Psoas muscle (tissue), 8 donors: ENCODE measurements around the gene CTNND2. TPM values are rescaled to one million over a fixed set of nuclear protein-coding genes. Genes with fewer than 3 reads are reported as not detected.

Experiments
- ATAC-seq, 4 donors: fragments of 200-7000 bp; cut with Tn5 transposase; one replicate each; pipeline ENCODE4 v1.9.1; 2020; ENCODE audit warnings: moderate library complexity in 3 of 4, mild to moderate bottlenecking in 2 of 4
- DNase-seq, 2 donors: peaks; one replicate each; pipeline ENCODE4 v3.0.0-alpha.2; 2020
- H3K27ac ChIP-seq: fragments of 200-600 bp; one replicate; pipeline ENCODE4 v1.8.0; 2022
- H3K27me3 ChIP-seq, 3 donors: fragments of 200-600 bp in 1 of 3; one replicate each; pipeline versions ENCODE4 v1.6.1 to v1.8.0; 2013 to 2022; ENCODE audit warnings: low read length in 2 of 3, mild to moderate bottlenecking in 2 of 3, moderate library complexity in 1 of 3; ENCODE audit not compliant: insufficient read depth in 3 of 3
- H3K36me3 ChIP-seq, 2 donors: fragments of 200-600 bp in 1 of 2; one replicate each; pipeline versions ENCODE4 v1.6.1 to v1.8.0; 2013 to 2022; ENCODE audit warnings: low read depth in 1 of 2, mild to moderate bottlenecking in 1 of 2, moderate library complexity in 1 of 2; ENCODE audit not compliant: insufficient read depth in 1 of 2
- H3K4me1 ChIP-seq: fragments of 200-600 bp; one replicate; pipeline ENCODE4 v1.8.0; 2022
- H3K4me3 ChIP-seq: fragments of 200-600 bp; one replicate; pipeline ENCODE4 v1.8.0; 2022; ENCODE audit warnings: mild to moderate bottlenecking
- H3K9me3 ChIP-seq: fragments of 200-600 bp; one replicate; pipeline ENCODE4 v1.8.0; 2022
- WGBS, 3 donors: extraction: QIAGEN DNeasy Blood & Tissue Kit; methylation state at CpG; one replicate each; pipeline versions ENCODE4 v1.1.6 to v1.1.7; 2013; 5-methylcytosine and 5-hydroxymethylcytosine counted together
- intact Hi-C, 2 donors: fragments of 100-400 bp; cut with DNase I; formaldehyde crosslinking; loops; one replicate each; pipeline versions ENCODE4 v1.11.0 to v1.14.2; 2022
- polyA plus RNA-seq, 3 donors: library from polyadenylated mRNA; stranded (reverse); fragments of 200-250 nt; gene quantifications; one replicate each; pipeline ENCODE4 v1.2.3, GENCODE V29; 2013
- total RNA-seq, 4 donors: library from RNA; stranded (reverse); fragmentation: NEBNext Ultra II Directional in 2 of 4; extraction: Animal tissue kit (Norgen Biotek cat#: 25700) in 2 of 4; gene quantifications; one replicate each; pipeline versions ENCODE4 v1.2.1 to v1.2.4, GENCODE V29; 2021 to 2023
- TF ChIP-seq, protein P1 (sequence below): fragments of 200-600 bp; IDR thresholded peaks from one replicate; pipeline ENCODE4 v1.8.0; 2022; ENCODE audit warnings: antibody characterized with exemption
- donor health status: healthy with polysubstance abuse.
- donor health status: DM: no; HTN: no; CAD: no; lungs with moderate emphysema.
- donor health status: Bipolar disorder and iron deficiency.
- donor health status: healthy.
- donor health status: DM: yes; HTN: yes; CAD: no.
- donor health status: DM: no; HTN: no; CAD: no.
- donor health status: DM: no; HTN: no; CAD: no.
- donor health status: DM: yes; HTN: yes; CAD: no.

Gene CTNND2
- total and polyA plus RNA-seq, 7 donors = 0.09 to 0.14 (median 0.13) TPM; not detected in 4

- H3K36me3 ChIP-seq = no peaks in the 10 kb centered on the region
- TF ChIP-seq, protein P1, sequence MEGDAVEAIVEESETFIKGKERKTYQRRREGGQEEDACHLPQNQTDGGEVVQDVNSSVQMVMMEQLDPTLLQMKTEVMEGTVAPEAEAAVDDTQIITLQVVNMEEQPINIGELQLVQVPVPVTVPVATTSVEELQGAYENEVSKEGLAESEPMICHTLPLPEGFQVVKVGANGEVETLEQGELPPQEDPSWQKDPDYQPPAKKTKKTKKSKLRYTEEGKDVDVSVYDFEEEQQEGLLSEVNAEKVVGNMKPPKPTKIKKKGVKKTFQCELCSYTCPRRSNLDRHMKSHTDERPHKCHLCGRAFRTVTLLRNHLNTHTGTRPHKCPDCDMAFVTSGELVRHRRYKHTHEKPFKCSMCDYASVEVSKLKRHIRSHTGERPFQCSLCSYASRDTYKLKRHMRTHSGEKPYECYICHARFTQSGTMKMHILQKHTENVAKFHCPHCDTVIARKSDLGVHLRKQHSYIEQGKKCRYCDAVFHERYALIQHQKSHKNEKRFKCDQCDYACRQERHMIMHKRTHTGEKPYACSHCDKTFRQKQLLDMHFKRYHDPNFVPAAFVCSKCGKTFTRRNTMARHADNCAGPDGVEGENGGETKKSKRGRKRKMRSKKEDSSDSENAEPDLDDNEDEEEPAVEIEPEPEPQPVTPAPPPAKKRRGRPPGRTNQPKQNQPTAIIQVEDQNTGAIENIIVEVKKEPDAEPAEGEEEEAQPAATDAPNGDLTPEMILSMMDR = no peak
- H3K27ac ChIP-seq = no peak overlapping the region
- no peaks in the 10 kb centered on the region for H3K9me3 ChIP-seq
- 28 to 48% (median 42%) methylated on average over 1 of the region's 1 CpG for WGBS, 3 donors
- no peaks in the 10 kb centered on the region for H3K4me1 ChIP-seq
- ATAC-seq = no peak
- no peak for DNase-seq
- H3K27me3 ChIP-seq = no peaks in the 10 kb centered on the region
- intact Hi-C loops = no loop called here
- H3K4me3 ChIP-seq = no peak overlapping the region
Observed at GRCh38 chr5:11104210-11104609, 800.0 kb downstream of the CTNND2 start.

- ATAC-seq (no peak), DNase-seq (no peak)
- no peaks in the 10 kb centered on the region for H3K36me3 ChIP-seq
- intact Hi-C loops = no loop called here
- 38 to 46% (median 42%) methylated on average over 3 of the region's 3 CpGs for WGBS, 3 donors
- no peaks in the 10 kb centered on the region for H3K4me1 ChIP-seq
- H3K9me3 ChIP-seq = no peaks in the 10 kb centered on the region
- H3K4me3 ChIP-seq = no peak overlapping the region
- TF ChIP-seq, protein P1 = no peak
- no peak overlapping the region for H3K27ac ChIP-seq
- peaks cover 0 to 2% (median 0%) of the 10 kb centered on the region in 3 donors for H3K27me3 ChIP-seq
Observed at GRCh38 chr5:11084111-11084510, 820.1 kb downstream of the CTNND2 start.

GRCh38 chr5:11082404-11082945 is 821.8 kb downstream of the CTNND2 start:
- ATAC-seq (no peak), DNase-seq (no peak)
- Histone ChIP-seq H3K36me3 (no peaks in the 10 kb centered on the region), H3K27me3 (peaks cover 0 to 3% (median 3%) of the 10 kb centered on the region in 3 donors), H3K27ac (no peak overlapping the region), H3K4me3 (no peak overlapping the region), H3K4me1 (no peaks in the 10 kb centered on the region), H3K9me3 (no peaks in the 10 kb centered on the region)
- intact Hi-C loops = no loop called here
- 89 to 92% (median 90%) methylated on average over 21 of the region's 21 CpGs for WGBS, 3 donors
- TF ChIP-seq, protein P1 = no peak

GRCh38 chr5:11076945-11077613 is 827.2 kb downstream of the CTNND2 start:
- WGBS, 3 donors = 45 to 59% (median 53%) methylated on average over 4 of the region's 4 CpGs
- H3K27ac ChIP-seq = no peak overlapping the region
- no peaks in the 10 kb centered on the region for H3K9me3 ChIP-seq
- intact Hi-C loops = no loop called here
- ATAC-seq = no peak
- H3K36me3 ChIP-seq = no peaks in the 10 kb centered on the region
- no peak for DNase-seq
- TF ChIP-seq, protein P1 = no peak
- no peak overlapping the region for H3K4me3 ChIP-seq
- H3K4me1 ChIP-seq = no peaks in the 10 kb centered on the region
- peaks cover 0 to 3% (median 3%) of the 10 kb centered on the region in 3 donors for H3K27me3 ChIP-seq
